Testis (tissue), 2 donors: Measurements from ENCODE around the gene HES5.

Source experiments
- CTCF ChIP-seq, 3 experiments: fragments of 450-650 bp in 2 of 3; fragments of 200-600 bp in 1 of 3; sonication (generic) in 1 of 3; IDR thresholded peaks; one replicate each; pipeline ENCODE4 v1.5.1; 2016 to 2019; ENCODE audit warnings: antibody characterized with exemption in 3 of 3, mild to moderate bottlenecking in 2 of 3, moderate library complexity in 1 of 3
- POLR2A ChIP-seq: fragments of 450-650 bp; IDR thresholded peaks from one replicate; pipeline ENCODE4 v1.6.1; 2017; ENCODE audit warnings: antibody characterized with exemption, mild to moderate bottlenecking, moderate library complexity

- TF ChIP-seq CTCF (IDR thresholded peaks at IDR 0.05): no peak
- TF ChIP-seq POLR2A: no peak
These were observed 17.4 kb upstream of the HES5 start for GRCh38 chr1:2547210-2548067.
